ENCODE measurements around the gene AKAP5.

Gene AKAP5, protein sequence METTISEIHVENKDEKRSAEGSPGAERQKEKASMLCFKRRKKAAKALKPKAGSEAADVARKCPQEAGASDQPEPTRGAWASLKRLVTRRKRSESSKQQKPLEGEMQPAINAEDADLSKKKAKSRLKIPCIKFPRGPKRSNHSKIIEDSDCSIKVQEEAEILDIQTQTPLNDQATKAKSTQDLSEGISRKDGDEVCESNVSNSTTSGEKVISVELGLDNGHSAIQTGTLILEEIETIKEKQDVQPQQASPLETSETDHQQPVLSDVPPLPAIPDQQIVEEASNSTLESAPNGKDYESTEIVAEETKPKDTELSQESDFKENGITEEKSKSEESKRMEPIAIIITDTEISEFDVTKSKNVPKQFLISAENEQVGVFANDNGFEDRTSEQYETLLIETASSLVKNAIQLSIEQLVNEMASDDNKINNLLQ

GRCh38 chr14:64465191-64465822 is at the start of gene AKAP5:
AKAP5 (plus strand) TSS chr14:64465499; CDS start chr14:64468395, 2,896 bp downstream.
- H3K9me3 ChIP-seq (ENCODE audit: control insufficient read depth in 2 of 2, low read length in 2 of 2): no peaks in the 10 kb centered on the region
- H3K4me3 ChIP-seq (ENCODE audit: low read length in 2 of 2): peak within 1 kb of the TSS; percentile 60 to 83
- H3K36me3 ChIP-seq (ENCODE audit: control insufficient read depth in 2 of 2, insufficient read depth in 2 of 2, low read length in 2 of 2): peaks cover 0 to 2% of the 10 kb centered on the region in 2 donors
- peak within 1 kb of the TSS; percentile 68 to 73 for H3K27ac ChIP-seq (ENCODE audit: low read depth in 2 of 2, low read length in 2 of 2)
- no peaks in the 10 kb centered on the region for H3K27me3 ChIP-seq (ENCODE audit: control insufficient read depth in 2 of 2, insufficient read depth in 2 of 2, low read length in 2 of 2)
- H3K9ac ChIP-seq (ENCODE audit: low read depth in 1 of 2, low read length in 2 of 2): peak within 1 kb of the TSS; percentile 76 to 77
- peaks cover 7 to 8% of the 10 kb centered on the region in 2 donors for H3K4me1 ChIP-seq (ENCODE audit: control insufficient read depth in 2 of 2, insufficient read depth in 2 of 2, low read length in 2 of 2)

DNA sequence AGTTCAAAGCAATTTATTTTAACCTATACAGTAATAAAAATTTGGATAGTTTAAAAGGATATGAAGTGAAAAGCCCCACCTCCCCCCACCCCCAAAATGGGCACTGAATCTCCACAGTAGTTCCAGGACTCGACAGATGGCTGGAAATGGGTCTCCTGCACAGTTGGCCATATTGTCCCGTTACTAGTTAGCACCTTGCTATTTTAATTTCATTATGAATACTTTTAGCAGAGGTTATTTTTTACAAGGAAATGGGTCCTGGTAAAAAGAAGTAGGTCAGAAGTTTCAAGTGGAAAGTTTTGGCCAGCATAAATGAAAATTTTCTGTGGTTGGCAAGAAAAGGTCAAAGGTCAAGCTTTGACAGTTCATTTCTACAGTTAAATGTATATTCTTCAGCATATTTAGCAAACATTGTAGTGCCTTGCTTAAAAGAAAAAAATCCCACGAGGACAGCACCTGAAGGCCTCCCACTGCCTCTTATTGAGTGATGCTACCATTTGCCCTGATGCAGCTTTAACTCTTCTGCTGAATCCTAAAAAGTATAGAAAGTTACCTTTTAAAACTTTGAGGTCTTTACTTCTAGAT is 48.9 kb upstream of the AKAP5 start:
- Histone ChIP-seq H3K4me1 (ENCODE audit: control insufficient read depth in 2 of 2, insufficient read depth in 2 of 2, low read length in 2 of 2) (no peaks in the 10 kb centered on the region), H3K27me3 (ENCODE audit: control insufficient read depth in 2 of 2, insufficient read depth in 2 of 2, low read length in 2 of 2) (no peaks in the 10 kb centered on the region), H3K36me3 (ENCODE audit: control insufficient read depth in 2 of 2, insufficient read depth in 2 of 2, low read length in 2 of 2) (peaks cover 37 to 44% of the 10 kb centered on the region in 2 donors), H3K4me3 (ENCODE audit: low read length in 2 of 2) (no peak overlapping the region), H3K27ac (ENCODE audit: low read depth in 2 of 2, low read length in 2 of 2) (no peak overlapping the region), H3K9ac (ENCODE audit: low read depth in 1 of 2, low read length in 2 of 2) (no peak overlapping the region), H3K9me3 (ENCODE audit: control insufficient read depth in 2 of 2, low read length in 2 of 2) (no peaks in the 10 kb centered on the region)

- Histone ChIP-seq H3K27ac (ENCODE audit: low read depth in 2 of 2, low read length in 2 of 2) (no peak overlapping the region), H3K36me3 (ENCODE audit: control insufficient read depth in 2 of 2, insufficient read depth in 2 of 2, low read length in 2 of 2) (peaks cover 37 to 47% of the 10 kb centered on the region in 2 donors), H3K9ac (ENCODE audit: low read depth in 1 of 2, low read length in 2 of 2) (no peak overlapping the region), H3K27me3 (ENCODE audit: control insufficient read depth in 2 of 2, insufficient read depth in 2 of 2, low read length in 2 of 2) (no peaks in the 10 kb centered on the region), H3K4me1 (ENCODE audit: control insufficient read depth in 2 of 2, insufficient read depth in 2 of 2, low read length in 2 of 2) (no peaks in the 10 kb centered on the region), H3K4me3 (ENCODE audit: low read length in 2 of 2) (no peak overlapping the region), H3K9me3 (ENCODE audit: control insufficient read depth in 2 of 2, low read length in 2 of 2) (no peaks in the 10 kb centered on the region)
These were observed 48.1 kb upstream of the AKAP5 start for GRCh38 chr14:64417055-64417770.

DNA sequence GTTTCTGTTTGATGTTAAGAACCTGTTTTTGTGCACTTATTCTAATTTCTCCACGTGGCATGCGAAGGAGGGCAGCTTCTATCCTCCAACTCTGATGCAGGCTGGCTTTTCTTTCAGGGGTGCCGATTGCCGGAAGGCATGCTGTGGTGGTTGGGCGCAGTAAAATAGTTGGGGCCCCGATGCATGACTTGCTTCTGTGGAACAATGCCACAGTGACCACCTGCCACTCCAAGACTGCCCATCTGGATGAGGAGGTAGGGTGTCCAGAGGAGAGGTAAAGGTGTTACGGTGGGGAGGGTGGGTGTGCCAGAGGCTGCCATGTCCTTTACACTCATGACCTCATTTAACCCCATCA is 47.6 kb upstream of the AKAP5 start:
- no peaks in the 10 kb centered on the region for H3K27me3 ChIP-seq (ENCODE audit: control insufficient read depth in 2 of 2, insufficient read depth in 2 of 2, low read length in 2 of 2)
- no peak overlapping the region for H3K27ac ChIP-seq (ENCODE audit: low read depth in 2 of 2, low read length in 2 of 2)

DNA sequence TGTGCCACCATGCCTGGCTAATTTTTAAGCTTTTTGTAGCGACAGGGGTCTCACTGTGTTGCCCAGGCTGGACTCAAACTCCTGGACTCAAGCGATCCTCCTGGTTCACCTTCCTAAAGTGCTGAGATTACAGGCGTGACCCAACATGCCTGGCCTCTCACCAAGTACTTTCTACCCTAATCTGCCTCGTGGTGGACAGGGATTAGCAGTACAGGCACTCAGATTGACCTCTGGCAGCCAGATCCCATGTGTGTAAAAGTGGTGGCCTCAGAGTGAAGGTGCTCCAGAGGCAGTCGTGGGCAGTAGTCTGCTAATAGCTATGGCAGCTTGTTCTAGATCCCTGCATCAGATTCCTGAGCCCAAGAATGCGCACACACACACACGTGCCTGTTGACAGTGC is 46.3 kb upstream of the AKAP5 start:
- H3K9me3 ChIP-seq (ENCODE audit: control insufficient read depth in 2 of 2, low read length in 2 of 2): no peaks in the 10 kb centered on the region
- no peak overlapping the region for H3K4me3 ChIP-seq (ENCODE audit: low read length in 2 of 2)
- no peak overlapping the region for H3K9ac ChIP-seq (ENCODE audit: low read depth in 1 of 2, low read length in 2 of 2)
- peaks cover 34 to 45% of the 10 kb centered on the region in 2 donors for H3K36me3 ChIP-seq (ENCODE audit: control insufficient read depth in 2 of 2, insufficient read depth in 2 of 2, low read length in 2 of 2)
- no peaks in the 10 kb centered on the region for H3K4me1 ChIP-seq (ENCODE audit: control insufficient read depth in 2 of 2, insufficient read depth in 2 of 2, low read length in 2 of 2)
- no peaks in the 10 kb centered on the region for H3K27me3 ChIP-seq (ENCODE audit: control insufficient read depth in 2 of 2, insufficient read depth in 2 of 2, low read length in 2 of 2)
- H3K27ac ChIP-seq (ENCODE audit: low read depth in 2 of 2, low read length in 2 of 2): no peak overlapping the region

More for the DNA sequence above, 47.6 kb upstream of the AKAP5 start:
- H3K36me3 ChIP-seq (ENCODE audit: control insufficient read depth in 2 of 2, insufficient read depth in 2 of 2, low read length in 2 of 2): peaks cover 37 to 47% of the 10 kb centered on the region in 2 donors
- H3K9me3 ChIP-seq (ENCODE audit: control insufficient read depth in 2 of 2, low read length in 2 of 2): no peaks in the 10 kb centered on the region
- no peak overlapping the region for H3K9ac ChIP-seq (ENCODE audit: low read depth in 1 of 2, low read length in 2 of 2)
- no peak overlapping the region for H3K4me3 ChIP-seq (ENCODE audit: low read length in 2 of 2)
- H3K4me1 ChIP-seq (ENCODE audit: control insufficient read depth in 2 of 2, insufficient read depth in 2 of 2, low read length in 2 of 2): no peaks in the 10 kb centered on the region

GRCh38 chr14:64421166-64421565 is 44.1 kb upstream of the AKAP5 start:
- H3K27me3 ChIP-seq (ENCODE audit: control insufficient read depth in 2 of 2, insufficient read depth in 2 of 2, low read length in 2 of 2): no peaks in the 10 kb centered on the region
- H3K9me3 ChIP-seq (ENCODE audit: control insufficient read depth in 2 of 2, low read length in 2 of 2): no peaks in the 10 kb centered on the region
- peaks cover 32 to 39% of the 10 kb centered on the region in 2 donors for H3K36me3 ChIP-seq (ENCODE audit: control insufficient read depth in 2 of 2, insufficient read depth in 2 of 2, low read length in 2 of 2)
- no peak overlapping the region for H3K4me3 ChIP-seq (ENCODE audit: low read length in 2 of 2)
- H3K9ac ChIP-seq (ENCODE audit: low read depth in 1 of 2, low read length in 2 of 2): no peak overlapping the region
- H3K4me1 ChIP-seq (ENCODE audit: control insufficient read depth in 2 of 2, insufficient read depth in 2 of 2, low read length in 2 of 2): no peaks in the 10 kb centered on the region
- no peak overlapping the region for H3K27ac ChIP-seq (ENCODE audit: low read depth in 2 of 2, low read length in 2 of 2)

GRCh38 chr14:64422005-64422404 is 43.3 kb upstream of the AKAP5 start:
- Histone ChIP-seq H3K27ac (ENCODE audit: low read depth in 2 of 2, low read length in 2 of 2) (no peak overlapping the region), H3K9me3 (ENCODE audit: control insufficient read depth in 2 of 2, low read length in 2 of 2) (no peaks in the 10 kb centered on the region), H3K9ac (ENCODE audit: low read depth in 1 of 2, low read length in 2 of 2) (no peak overlapping the region), H3K27me3 (ENCODE audit: control insufficient read depth in 2 of 2, insufficient read depth in 2 of 2, low read length in 2 of 2) (no peaks in the 10 kb centered on the region), H3K4me3 (ENCODE audit: low read length in 2 of 2) (no peak overlapping the region), H3K36me3 (ENCODE audit: control insufficient read depth in 2 of 2, insufficient read depth in 2 of 2, low read length in 2 of 2) (peaks cover 32 to 37% of the 10 kb centered on the region in 2 donors), H3K4me1 (ENCODE audit: control insufficient read depth in 2 of 2, insufficient read depth in 2 of 2, low read length in 2 of 2) (no peaks in the 10 kb centered on the region)

DNA sequence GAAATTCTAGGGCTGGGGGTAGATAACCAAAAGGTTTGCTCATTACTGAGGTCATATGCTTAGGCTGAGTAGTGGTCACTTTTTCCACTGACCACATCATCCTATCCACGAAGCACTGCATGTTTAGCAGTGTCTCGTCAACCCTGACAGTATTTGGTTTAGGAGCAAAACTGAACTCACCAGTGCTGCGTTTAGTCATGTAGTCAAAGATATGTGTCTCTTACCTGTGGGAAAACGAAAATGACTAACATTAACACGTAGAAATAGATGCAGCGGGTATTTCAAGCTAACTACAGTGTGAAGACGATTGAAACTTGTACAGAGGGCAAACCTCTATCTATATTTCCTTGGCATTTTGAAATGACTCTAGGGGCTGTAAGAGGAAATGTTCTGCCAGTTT is 42.5 kb upstream of the AKAP5 start:
- H3K36me3 ChIP-seq (ENCODE audit: control insufficient read depth in 2 of 2, insufficient read depth in 2 of 2, low read length in 2 of 2): peaks cover 34 to 39% of the 10 kb centered on the region in 2 donors
- H3K9ac ChIP-seq (ENCODE audit: low read depth in 1 of 2, low read length in 2 of 2): no peak overlapping the region
- H3K9me3 ChIP-seq (ENCODE audit: control insufficient read depth in 2 of 2, low read length in 2 of 2): no peaks in the 10 kb centered on the region
- no peaks in the 10 kb centered on the region for H3K27me3 ChIP-seq (ENCODE audit: control insufficient read depth in 2 of 2, insufficient read depth in 2 of 2, low read length in 2 of 2)
- no peak overlapping the region for H3K4me3 ChIP-seq (ENCODE audit: low read length in 2 of 2)
- H3K4me1 ChIP-seq (ENCODE audit: control insufficient read depth in 2 of 2, insufficient read depth in 2 of 2, low read length in 2 of 2): no peaks in the 10 kb centered on the region
- no peak overlapping the region for H3K27ac ChIP-seq (ENCODE audit: low read depth in 2 of 2, low read length in 2 of 2)

DNA sequence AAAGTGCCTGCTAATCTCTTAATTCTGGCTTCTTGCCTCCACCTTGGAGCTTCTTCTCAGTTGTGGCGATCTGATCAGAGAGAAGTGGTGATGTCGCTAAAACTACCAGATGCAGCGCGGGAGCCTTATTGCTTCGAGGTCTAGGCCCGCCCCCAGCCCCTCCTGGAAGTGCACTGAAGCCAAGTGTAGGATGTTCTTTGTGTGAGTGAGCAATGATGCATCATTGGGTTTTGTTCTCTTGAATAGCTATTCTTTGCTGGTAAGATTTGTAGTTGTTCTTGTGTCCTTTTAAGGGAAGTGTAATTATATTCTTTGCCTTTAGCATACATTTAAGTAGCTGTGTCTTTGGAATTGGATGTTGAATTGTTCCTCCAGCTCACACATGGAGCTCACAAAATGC is 41.3 kb upstream of the AKAP5 start:
- no peaks in the 10 kb centered on the region for H3K27me3 ChIP-seq (ENCODE audit: control insufficient read depth in 2 of 2, insufficient read depth in 2 of 2, low read length in 2 of 2)
- no peak overlapping the region for H3K4me3 ChIP-seq (ENCODE audit: low read length in 2 of 2)
- H3K36me3 ChIP-seq (ENCODE audit: control insufficient read depth in 2 of 2, insufficient read depth in 2 of 2, low read length in 2 of 2): peaks cover 30 to 34% of the 10 kb centered on the region in 2 donors
- no peaks in the 10 kb centered on the region for H3K4me1 ChIP-seq (ENCODE audit: control insufficient read depth in 2 of 2, insufficient read depth in 2 of 2, low read length in 2 of 2)
- no peak overlapping the region for H3K27ac ChIP-seq (ENCODE audit: low read depth in 2 of 2, low read length in 2 of 2)
- no peak overlapping the region for H3K9ac ChIP-seq (ENCODE audit: low read depth in 1 of 2, low read length in 2 of 2)
- H3K9me3 ChIP-seq (ENCODE audit: control insufficient read depth in 2 of 2, low read length in 2 of 2): no peaks in the 10 kb centered on the region
